ENCODE results near the gene PSMG4.

The PSMG4 gene

GRCh38 chr6:3230256-3230882, 28.4 kb upstream of the PSMG4 start:
- H3K4me3 ChIP-seq (ENCODE audit: low read depth, low read length), result no peak overlapping the region
- TF ChIP-seq CTCF (IDR thresholded peaks at IDR 0.05; ENCODE audit: low read depth, low read length, missing control alignments), result no peak
- no peak for DNase-seq (ENCODE audit: low read depth)

- no peak for TF ChIP-seq CTCF (IDR thresholded peaks at IDR 0.05; ENCODE audit: low read depth, low read length, missing control alignments)
- DNase-seq (ENCODE audit: low read depth), result no peak
- H3K4me3 ChIP-seq (ENCODE audit: low read depth, low read length), result no peak overlapping the region
Observed at GRCh38 chr6:3230900-3231246, 27.9 kb upstream of the PSMG4 start.

DNA sequence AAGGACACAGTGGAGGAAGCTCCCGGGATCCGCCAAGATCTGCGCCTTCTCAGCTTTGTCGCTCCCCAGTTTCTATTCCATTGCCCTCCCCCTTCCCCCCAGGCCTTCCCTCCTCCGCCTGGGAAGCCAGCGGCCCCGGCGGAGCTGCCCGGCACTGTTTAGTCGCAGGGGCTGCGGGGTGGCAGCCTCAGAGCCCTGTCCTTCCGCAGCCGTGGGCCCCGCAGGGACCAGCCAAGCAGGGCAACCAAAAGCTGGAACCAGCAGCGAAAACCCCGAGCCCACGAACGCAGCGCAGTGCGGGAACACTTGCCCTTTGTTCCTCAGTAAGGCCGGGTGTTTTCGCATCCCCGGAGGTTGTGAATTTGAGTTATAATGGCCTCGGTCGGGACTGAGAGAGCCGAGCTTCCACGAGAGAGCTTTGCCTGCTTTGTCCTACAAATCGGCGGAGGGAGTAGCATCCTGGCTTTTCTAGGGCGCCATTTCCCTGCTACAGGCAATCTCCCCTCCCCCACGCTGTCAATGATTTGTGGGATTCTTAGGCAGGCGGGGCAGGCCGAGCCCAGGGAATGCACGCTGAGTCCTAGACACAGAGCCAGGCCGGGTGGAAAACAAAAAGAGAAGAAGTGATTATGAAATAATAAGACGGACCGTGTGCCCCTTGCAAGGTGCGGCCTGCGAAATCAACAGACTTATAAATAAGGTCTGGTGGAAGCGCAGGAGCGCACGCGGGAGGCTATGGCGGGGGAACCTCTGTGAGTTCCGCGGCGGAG, 27.3 kb upstream of the PSMG4 start:
- peak overlapping the region; percentile 10; the same call in 1 of the 2 replicates for H3K4me3 ChIP-seq (ENCODE audit: low read depth, low read length)
- TF ChIP-seq CTCF (IDR thresholded peaks at IDR 0.05; ENCODE audit: low read depth, low read length, missing control alignments), result no peak
- DNase-seq (ENCODE audit: low read depth), result no peak

DNA sequence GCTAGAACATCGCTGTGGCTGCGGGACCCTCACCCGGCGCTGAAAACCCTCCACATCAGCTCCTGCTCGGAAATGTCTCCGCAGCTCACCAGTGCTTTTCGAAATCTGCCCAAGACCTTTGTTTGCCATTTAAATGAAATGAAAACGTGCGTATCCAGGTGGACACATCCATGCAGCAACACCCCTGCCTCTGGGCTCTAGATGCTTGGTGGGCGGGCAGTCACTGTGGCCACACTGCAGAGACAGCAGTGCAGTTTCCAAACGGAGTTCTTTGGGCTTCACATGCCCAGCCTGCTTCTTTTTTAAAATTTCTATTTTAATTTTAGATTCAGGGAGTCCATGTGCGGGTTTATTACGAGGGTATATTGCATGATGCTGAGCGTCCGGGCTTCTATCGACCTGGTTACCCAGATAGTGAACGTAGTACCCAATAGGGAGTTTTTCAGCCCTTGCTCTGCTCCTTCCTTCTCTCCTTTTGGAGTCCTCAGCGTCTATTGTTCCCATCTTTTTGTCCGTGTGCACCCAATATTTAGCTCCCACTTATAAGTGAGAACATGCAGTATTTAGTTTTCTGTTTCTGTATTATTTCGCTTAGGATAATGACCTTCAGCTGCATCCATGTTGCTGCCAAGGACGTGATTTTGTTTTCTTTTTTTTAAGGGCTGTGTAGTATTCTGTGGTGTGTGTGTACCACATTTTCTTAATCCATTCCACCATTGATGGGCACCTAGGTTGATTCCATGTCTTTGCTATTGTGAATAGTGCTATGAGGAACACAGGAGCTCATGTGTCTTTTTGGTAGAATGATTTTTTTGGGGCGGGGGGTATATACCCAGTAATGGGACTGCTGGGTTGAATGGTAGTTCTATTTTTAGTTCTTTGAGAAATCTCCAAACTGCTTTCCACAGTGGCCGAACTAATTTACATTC, 26.5 kb upstream of the PSMG4 start:
- DNase-seq (ENCODE audit: low read depth), result no peak
- TF ChIP-seq CTCF (IDR thresholded peaks at IDR 0.05; ENCODE audit: low read depth, low read length, missing control alignments), result no peak
- H3K4me3 ChIP-seq (ENCODE audit: low read depth, low read length), result no peak overlapping the region

DNA sequence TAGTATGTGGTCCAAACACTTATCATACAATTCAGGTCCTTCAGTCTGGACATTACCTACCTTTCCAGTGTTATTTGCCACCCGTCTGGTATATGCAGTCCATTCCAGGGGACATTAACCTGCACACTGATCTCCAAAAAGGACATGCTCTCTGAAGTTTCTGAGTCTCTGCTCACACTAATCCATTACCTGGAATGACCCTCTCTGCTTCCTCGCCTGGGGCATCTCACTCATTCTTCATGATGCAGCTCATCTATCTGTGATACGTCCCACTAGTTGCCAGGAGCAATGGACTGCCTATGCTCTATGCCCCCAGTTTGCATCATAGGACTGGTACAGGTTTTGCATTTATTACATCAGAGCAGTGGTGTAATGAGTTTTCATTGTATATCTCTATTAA, 25.4 kb upstream of the PSMG4 start:
- no peak overlapping the region for H3K4me3 ChIP-seq (ENCODE audit: low read depth, low read length)
- DNase-seq (ENCODE audit: low read depth), result no peak
- no peak for TF ChIP-seq CTCF (IDR thresholded peaks at IDR 0.05; ENCODE audit: low read depth, low read length, missing control alignments)

DNA sequence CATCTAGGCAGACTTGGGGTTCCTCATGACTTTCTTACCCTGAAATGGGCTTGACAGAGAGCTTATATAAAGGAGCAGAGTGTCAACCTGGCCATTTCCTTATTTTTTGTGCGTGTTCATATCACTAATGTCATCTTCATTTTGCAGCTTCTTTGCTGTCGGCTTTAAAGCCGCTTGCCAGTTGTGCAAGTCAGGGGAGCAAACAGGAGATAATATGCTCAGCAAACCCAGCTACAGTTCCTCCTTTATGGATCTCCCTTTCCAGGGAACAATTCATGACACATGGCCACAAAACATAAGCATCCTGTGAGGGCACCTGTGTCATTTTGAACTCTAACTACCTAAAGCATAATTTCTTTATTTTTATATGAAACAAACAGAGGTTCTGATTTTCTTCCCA, 24.8 kb upstream of the PSMG4 start:
- no peak overlapping the region for H3K4me3 ChIP-seq (ENCODE audit: low read depth, low read length)
- DNase-seq (ENCODE audit: low read depth), result no peak
- no peak for TF ChIP-seq CTCF (IDR thresholded peaks at IDR 0.05; ENCODE audit: low read depth, low read length, missing control alignments)

Measured in GM12864 (cell line).